SKM-1 (cell line): Measurements from ENCODE around the gene NSUN6.

Source experiments
- DNase-seq: peaks from one replicate; lab custom pipeline; 2025; ENCODE audit not compliant: unreplicated experiment; lab: John Stamatoyannopoulos, UW

Gene NSUN6

GRCh38 chr10:18563003-18563726 lies 88.2 kb downstream of the NSUN6 start:
- DNase-seq, result no peak

GRCh38 chr10:18561861-18562551 lies 89.4 kb downstream of the NSUN6 start:
- no peak for DNase-seq

DNA sequence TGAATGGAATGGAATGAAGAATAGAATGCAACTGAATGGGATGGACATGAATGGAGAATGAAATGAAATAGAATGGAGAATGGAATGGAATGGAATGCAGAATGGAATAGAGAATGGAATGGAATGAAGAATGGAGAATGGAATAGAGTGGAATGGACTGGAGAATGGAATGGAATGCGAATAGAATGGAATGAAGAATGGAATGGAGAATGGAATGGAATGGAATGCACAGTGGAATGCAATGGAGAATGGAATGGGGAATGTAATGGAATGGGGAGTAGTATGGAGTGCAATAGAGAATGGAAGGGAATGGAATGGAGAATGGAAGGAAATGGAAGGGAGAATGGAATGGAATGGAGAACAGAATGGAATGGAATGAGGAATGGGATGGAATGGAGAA lies 93.4 kb downstream of the NSUN6 start:
- no peak for DNase-seq

DNA sequence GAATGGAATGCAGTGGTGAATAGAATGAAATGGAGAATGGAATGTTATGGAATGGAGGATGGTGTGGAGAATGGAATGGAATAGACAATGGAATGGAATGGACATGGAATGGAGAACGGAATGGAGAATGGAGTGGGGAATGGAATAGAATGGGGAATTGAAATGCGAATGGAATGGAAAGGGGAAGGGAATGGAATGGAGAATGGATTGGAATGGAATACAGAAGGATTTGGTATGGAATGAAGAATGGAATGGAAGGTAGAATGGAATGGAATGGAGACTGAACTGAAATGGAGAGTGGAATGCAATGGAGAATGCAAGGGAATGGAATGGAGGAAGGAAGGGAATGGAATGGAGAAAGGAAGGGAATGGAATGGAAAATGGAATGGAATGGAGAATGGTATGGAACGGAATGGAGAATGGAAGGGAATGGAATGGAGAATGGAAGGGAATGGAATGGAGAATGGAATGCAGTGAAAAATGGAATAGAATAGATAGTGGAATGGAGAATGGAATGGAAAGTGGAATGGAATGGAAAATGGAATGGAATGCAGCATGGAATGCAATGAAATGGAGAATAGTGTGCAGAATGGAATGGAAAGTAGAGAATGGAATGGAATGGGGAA lies 94.8 kb downstream of the NSUN6 start:
- DNase-seq, result no peak

DNA sequence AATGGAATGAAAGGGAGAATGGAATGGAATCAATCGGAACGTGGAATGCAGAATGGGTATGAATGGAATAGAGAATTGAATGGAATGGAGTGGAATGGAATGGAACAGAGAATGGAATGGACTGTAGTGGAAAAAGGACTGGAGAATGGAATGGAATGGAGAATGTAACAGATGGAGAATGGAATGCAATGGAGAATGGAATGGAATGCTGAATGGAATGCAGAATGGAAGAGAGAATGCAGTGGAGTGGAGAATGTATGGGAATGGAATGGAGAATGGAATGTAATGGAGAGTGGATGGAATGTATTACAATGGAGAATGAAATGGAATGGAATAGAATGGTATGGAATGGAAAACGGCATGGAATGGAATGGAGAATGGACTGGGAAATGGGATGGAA lies 96.9 kb downstream of the NSUN6 start:
- no peak for DNase-seq

GRCh38 chr10:18551473-18551872 lies 99.9 kb downstream of the NSUN6 start:
- no peak for DNase-seq

DNA sequence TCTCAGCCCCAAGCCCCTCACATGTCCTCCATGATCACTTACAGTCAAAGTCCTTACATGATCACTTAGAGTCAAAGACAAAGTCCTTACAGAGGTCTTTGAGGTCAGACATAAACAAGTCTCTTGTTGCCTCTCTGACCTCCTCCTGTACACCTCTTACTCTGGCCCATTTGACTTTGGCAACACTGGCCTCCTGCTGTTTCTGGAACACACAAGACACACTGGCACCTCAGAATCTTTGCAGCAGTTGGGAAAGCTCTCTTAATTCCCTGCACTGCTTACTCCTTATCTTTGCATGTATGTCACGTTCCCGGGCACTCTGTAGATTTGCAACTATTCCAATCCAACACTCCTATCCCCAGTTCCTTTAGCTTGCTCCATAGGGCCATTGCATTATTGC lies 102.3 kb downstream of the NSUN6 start:
- no peak for DNase-seq

- no peak for DNase-seq
Observed at GRCh38 chr10:18545621-18546305, 105.6 kb downstream of the NSUN6 start.

DNA sequence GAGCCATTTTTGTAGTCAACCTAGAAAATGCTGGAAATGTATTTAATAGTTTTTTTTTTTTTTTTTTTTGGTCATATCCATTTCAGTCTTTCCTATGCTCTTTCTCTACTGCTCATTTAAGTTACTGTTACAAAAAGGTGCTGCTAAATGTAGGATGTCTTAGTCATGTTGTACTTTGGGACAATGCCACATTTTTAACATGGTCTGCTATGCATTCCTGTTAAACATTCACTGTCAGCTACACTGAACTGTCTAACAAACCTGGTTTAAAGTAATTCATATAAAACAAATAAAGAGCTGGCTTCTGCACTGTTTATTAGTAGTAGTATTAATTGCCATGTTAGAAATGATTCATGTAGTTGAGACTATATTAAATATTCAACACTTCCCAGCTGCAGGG lies 108.6 kb downstream of the NSUN6 start:
- DNase-seq, result no peak

DNA sequence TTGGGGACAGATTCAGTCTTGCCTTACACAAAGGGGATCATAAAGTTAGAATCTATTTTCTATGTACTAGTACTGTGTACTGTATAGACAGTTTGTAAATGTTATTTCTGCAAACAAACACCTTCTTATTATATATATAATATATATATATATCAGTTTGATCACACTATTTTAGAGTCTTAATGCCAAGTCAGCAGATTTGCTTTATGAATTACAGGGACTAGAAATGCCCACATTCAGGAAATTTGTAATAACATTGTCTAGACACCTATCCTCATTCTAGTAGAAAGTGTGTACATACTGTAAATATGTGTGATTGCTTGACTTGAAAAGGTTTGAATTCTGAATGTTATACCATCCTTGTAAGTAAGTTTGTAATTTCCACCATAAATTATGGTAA lies 111.2 kb downstream of the NSUN6 start:
- no peak for DNase-seq

- DNase-seq, result no peak
Observed at GRCh38 chr10:18539335-18539734, 112.1 kb downstream of the NSUN6 start.

- DNase-seq, result no peak
Observed at GRCh38 chr10:18533896-18534295, 117.5 kb downstream of the NSUN6 start.

- DNase-seq, result no peak
Observed at GRCh38 chr10:18532881-18533535, 118.4 kb downstream of the NSUN6 start.

GRCh38 chr10:18528292-18528691 lies 123.1 kb downstream of the NSUN6 start:
- no peak for DNase-seq

DNA sequence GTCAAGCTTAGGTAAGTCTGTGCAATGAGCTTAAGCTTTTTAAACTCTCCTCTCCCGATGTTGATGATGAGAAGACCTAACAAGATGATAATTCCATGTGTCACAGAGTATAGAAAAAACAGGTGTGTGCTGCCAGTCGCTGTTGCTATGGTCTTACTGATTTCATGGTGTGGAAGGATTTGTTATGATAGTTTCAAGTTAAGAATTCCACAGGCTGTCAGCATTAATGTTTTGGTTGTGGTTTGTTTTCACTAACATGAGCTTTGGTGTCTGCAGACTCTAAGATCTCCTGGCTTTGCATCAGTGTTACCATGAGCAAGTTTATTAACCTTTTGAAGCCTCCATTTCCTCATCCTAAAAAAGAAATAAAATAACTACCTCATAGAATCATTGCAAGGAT lies 123.7 kb downstream of the NSUN6 start:
- no peak for DNase-seq

- no peak for DNase-seq
Observed at GRCh38 chr10:18523858-18524257, 127.5 kb downstream of the NSUN6 start.

- DNase-seq, result no peak
Observed at GRCh38 chr10:18523025-18523424, 128.4 kb downstream of the NSUN6 start.

DNA sequence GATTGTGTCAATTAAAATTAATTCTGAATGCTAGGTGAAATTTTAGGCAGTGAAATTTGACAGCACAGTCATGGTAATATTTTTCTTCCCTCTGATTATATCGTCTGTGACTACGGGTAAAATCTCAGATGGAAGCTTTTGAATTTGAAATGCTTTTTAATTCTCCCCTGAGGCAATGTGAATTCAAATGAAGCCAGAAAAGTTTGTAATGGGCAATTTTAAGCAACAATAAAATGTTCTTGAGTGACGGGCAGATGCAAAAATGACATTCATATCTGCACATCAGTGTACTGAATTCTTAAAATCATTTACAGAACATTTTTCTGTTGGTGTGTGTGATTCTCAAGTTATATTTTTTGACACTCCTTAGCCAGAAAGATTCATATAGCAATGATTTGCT lies 134.5 kb downstream of the NSUN6 start:
- no peak for DNase-seq

DNA sequence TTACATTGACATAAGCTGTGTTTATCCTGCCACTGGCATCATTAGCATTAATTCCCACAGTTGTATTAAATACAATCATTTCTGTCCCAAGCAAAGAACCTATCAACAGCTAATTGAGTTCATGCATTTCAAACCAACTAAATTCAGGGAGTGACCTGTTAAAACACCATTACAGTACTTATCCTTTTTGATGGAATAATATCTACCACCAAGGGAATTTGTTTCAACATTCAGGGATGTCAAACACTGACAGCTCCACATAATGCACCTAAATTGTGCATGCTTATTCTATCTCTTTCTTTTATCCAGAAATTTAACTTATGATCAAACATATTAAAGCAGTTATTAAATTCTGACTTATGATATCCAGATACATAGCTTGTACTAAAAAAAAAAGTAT lies 136.8 kb downstream of the NSUN6 start:
- no peak for DNase-seq

DNA sequence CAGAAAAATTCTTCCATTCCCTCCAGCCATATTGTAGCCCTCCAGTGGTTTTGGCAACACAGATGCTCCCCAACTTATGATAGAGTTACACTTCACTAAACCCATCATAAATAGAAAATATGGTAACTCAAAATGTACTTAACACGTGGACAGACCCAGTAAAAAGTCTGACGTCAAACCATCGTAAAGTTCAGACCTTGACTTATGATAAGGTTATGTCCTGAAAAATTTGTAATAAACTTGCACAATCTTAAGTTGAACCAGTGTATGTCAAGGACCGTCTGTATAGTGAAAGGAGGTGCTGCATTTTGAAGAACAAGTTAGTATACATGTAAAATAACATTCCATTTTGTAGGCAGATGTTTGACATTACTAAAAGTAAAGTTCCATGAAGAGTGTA lies 142.8 kb downstream of the NSUN6 start:
- DNase-seq, result no peak

DNA sequence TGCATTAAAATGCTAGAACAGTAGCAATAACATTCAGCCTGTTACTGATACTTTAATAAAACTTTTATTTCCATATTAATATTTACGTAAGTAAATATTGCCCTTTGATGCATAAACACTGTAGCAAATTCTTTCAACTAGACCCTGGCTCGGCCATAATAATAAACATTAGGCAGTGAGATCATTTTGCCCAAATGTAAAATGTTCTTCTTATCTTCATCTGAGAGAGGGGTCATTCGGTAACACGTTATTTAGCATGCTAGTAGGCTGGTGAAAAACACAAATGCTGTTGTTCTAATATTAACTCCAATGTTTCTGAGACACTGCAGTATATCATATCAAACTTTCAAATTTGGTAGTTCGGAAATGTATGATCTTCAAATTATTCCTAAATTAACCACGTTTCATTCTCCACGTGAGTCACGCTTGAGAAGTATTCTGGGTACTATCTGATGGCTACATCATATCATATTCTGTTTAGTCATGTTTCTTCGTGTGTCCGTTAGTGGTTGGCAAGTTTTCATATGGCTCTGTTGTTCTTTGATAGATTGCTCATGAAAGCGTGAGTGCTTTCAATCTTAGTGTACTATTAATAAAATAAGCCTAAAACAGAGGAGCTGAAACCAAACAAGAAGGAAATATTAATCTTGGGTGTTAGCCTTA lies 145.8 kb downstream of the NSUN6 start:
- no peak for DNase-seq
